HepG2 (cell line): ENCODE measurements around the gene MYCBPAP.

Experiments
- CREB1 ChIP-seq, 2 experiments: fragments of 450-650 bp in 1 of 2; IDR thresholded peaks; 2 replicates each; pipeline ENCODE4 v1.6.1; 2016 to 2017; ENCODE audit warnings: control low read depth in 1 of 2, mild to moderate bottlenecking in 1 of 2, missing compliant biosample characterization in 1 of 2, missing genetic modification characterization in 1 of 2
- CTCF ChIP-seq: sonication (generic); formaldehyde crosslinking; IDR thresholded peaks from 2 replicates; pipeline ENCODE4 v1.5.0; 2020; ENCODE audit warnings: mild to moderate bottlenecking, missing genetic modification reagents, moderate library complexity
- POLR2A ChIP-seq, 2 experiments: IDR thresholded peaks; 2 replicates each; pipeline ENCODE4 v1.6.1; 2011; ENCODE audit warnings: low read depth in 2 of 2, low read length in 2 of 2, mild to moderate bottlenecking in 1 of 2, moderate library complexity in 1 of 2; ENCODE audit not compliant: insufficient read depth in 1 of 2

GRCh38 chr17:50568659-50569058, 60.4 kb downstream of the MYCBPAP start:
- TF ChIP-seq CREB1 (IDR thresholded peaks at IDR 0.05) (no peak), CREB1 (CRISPR knock-in tag; IDR thresholded peaks at IDR 0.05) (no peak), CTCF (no peak), POLR2A (IDR thresholded peaks at IDR 0.05; ENCODE audit: insufficient read depth in 1 of 2, low read depth in 2 of 2, low read length in 2 of 2) (no peak)
